ENCODE results near the gene EPB41. TPM values are rescaled to one million over a fixed set of nuclear protein-coding genes. Genes with fewer than 3 reads are reported as not detected.

EPB41 gene
- total RNA-seq, 1 experiment from 2014 or later, result 41.7 TPM

DNA sequence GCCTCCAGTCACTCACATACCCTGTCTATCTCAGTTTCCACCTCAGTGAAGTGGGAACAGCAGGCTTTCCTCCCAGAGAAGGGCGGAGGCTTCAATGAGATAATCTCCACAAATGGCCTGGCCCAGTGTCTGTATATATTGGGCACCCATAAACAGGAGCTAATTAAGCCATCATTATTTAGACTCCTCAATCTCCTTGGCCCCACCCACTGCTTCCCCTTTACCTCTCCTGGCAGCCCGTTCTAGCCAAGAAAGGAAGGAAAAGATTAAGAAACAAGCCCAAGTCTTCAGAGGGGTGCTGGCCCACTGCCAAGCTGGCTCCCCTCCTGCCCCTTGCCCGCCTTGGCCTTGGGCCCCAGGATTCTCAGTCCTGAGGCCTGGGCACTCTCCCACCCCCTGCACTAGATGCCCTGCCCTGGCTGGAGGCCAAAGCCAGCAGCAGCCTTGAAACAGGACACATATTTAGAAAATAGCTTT, 15.9 kb upstream of the EPB41 start:
- TF ChIP-seq SIN3A (IDR thresholded peaks at IDR 0.05; ENCODE audit: low read depth) (no peak), ZNF274 (IDR thresholded peaks at IDR 0.05; ENCODE audit: low read depth, low read length) (no peak), TCF7L2 (IDR thresholded peaks at IDR 0.05; ENCODE audit: borderline replicate concordance, extremely low read depth, insufficient read depth, insufficient read length) (no peak), YY1 (IDR thresholded peaks at IDR 0.05; ENCODE audit: extremely low read depth, insufficient replicate concordance, low read depth, low read length) (no peak), EGR1 (IDR thresholded peaks at IDR 0.05; ENCODE audit: low read depth) (no peak), JUND (IDR thresholded peaks at IDR 0.05) (no peak), POLR2AphosphoS5 (IDR thresholded peaks at IDR 0.05; ENCODE audit: low read depth, low read length) (no peak), CEBPB (IDR thresholded peaks at IDR 0.05; ENCODE audit: low read depth) (no peak), SRF (IDR thresholded peaks at IDR 0.05; ENCODE audit: low read depth) (no peak), SP1 (IDR thresholded peaks at IDR 0.05; ENCODE audit: low read depth) (no peak), POLR2A (IDR thresholded peaks at IDR 0.05; ENCODE audit: borderline replicate concordance, extremely low read depth, insufficient read depth, insufficient read length) (no peak), FOSL1 (IDR thresholded peaks at IDR 0.05; ENCODE audit: low read depth) (no peak), EZH2 (IDR thresholded peaks at IDR 0.05) (no peak), RAD21 (IDR thresholded peaks at IDR 0.05; ENCODE audit: low read depth) (no peak)
- TF ChIP-seq, protein P1, sequence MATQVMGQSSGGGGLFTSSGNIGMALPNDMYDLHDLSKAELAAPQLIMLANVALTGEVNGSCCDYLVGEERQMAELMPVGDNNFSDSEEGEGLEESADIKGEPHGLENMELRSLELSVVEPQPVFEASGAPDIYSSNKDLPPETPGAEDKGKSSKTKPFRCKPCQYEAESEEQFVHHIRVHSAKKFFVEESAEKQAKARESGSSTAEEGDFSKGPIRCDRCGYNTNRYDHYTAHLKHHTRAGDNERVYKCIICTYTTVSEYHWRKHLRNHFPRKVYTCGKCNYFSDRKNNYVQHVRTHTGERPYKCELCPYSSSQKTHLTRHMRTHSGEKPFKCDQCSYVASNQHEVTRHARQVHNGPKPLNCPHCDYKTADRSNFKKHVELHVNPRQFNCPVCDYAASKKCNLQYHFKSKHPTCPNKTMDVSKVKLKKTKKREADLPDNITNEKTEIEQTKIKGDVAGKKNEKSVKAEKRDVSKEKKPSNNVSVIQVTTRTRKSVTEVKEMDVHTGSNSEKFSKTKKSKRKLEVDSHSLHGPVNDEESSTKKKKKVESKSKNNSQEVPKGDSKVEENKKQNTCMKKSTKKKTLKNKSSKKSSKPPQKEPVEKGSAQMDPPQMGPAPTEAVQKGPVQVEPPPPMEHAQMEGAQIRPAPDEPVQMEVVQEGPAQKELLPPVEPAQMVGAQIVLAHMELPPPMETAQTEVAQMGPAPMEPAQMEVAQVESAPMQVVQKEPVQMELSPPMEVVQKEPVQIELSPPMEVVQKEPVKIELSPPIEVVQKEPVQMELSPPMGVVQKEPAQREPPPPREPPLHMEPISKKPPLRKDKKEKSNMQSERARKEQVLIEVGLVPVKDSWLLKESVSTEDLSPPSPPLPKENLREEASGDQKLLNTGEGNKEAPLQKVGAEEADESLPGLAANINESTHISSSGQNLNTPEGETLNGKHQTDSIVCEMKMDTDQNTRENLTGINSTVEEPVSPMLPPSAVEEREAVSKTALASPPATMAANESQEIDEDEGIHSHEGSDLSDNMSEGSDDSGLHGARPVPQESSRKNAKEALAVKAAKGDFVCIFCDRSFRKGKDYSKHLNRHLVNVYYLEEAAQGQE (IDR thresholded peaks at IDR 0.05; ENCODE audit: low read depth), result no peak
- TF ChIP-seq, protein P2, sequence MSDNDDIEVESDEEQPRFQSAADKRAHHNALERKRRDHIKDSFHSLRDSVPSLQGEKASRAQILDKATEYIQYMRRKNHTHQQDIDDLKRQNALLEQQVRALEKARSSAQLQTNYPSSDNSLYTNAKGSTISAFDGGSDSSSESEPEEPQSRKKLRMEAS (IDR thresholded peaks at IDR 0.05), result no peak
- TF ChIP-seq, protein P3, sequence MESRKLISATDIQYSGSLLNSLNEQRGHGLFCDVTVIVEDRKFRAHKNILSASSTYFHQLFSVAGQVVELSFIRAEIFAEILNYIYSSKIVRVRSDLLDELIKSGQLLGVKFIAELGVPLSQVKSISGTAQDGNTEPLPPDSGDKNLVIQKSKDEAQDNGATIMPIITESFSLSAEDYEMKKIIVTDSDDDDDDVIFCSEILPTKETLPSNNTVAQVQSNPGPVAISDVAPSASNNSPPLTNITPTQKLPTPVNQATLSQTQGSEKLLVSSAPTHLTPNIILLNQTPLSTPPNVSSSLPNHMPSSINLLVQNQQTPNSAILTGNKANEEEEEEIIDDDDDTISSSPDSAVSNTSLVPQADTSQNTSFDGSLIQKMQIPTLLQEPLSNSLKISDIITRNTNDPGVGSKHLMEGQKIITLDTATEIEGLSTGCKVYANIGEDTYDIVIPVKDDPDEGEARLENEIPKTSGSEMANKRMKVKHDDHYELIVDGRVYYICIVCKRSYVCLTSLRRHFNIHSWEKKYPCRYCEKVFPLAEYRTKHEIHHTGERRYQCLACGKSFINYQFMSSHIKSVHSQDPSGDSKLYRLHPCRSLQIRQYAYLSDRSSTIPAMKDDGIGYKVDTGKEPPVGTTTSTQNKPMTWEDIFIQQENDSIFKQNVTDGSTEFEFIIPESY (IDR thresholded peaks at IDR 0.05; ENCODE audit: extremely low read depth, insufficient replicate concordance, low read length), result no peak
- no peaks in the 10 kb centered on the region for H3K27me3 ChIP-seq (ENCODE audit: insufficient read depth, low read length)
- H3K27ac ChIP-seq (ENCODE audit: low read depth, low read length), result no peak overlapping the region
- ChIA-PET CTCF (interaction anchor here (1.4 kb wide), 1 partner anchor 13 kb away, joined by 4 read pairs; no protein-coding TSS in a partner anchor), RAD21 (ENCODE audit: low non-redundant PET in 1 of 2, low total read pairs in 2 of 2, uncharacterized antibody in 2 of 2, unreplicated experiment in 2 of 2) (no interaction called here), POLR2A (interaction anchor here (1.0 kb wide), 1 partner anchor 10 kb away, joined by 3 read pairs; no protein-coding TSS in a partner anchor)
- no TSS peak for BruUV-seq (replicated peaks)
- no peak overlapping the region for H3K4me2 ChIP-seq (ENCODE audit: low read length)
- H3K4me1 ChIP-seq (ENCODE audit: control insufficient read depth in 1 of 2, insufficient read depth in 2 of 2, low read length in 2 of 2), result peaks cover 2% of the 10 kb centered on the region in 2 experiments; a peak in 2 of 4 replicates
- ATAC-seq (no peak), DNase-seq (ENCODE audit: low read depth, low spot score) (no peak)
- no peak overlapping the region for H3K4me3 ChIP-seq (replicated peaks in 1 of 2; ENCODE audit: low read depth in 1 of 2, low read length in 2 of 2)
- no peaks in the 10 kb centered on the region for H4K20me1 ChIP-seq (ENCODE audit: insufficient read depth)
- no peaks in the 10 kb centered on the region for H3K36me3 ChIP-seq (ENCODE audit: control insufficient read depth in 1 of 2, insufficient read depth in 2 of 2, low read length in 2 of 2)
- H3K79me2 ChIP-seq (ENCODE audit: insufficient read depth, low read length), result peaks cover 4% of the 10 kb centered on the region; the same call in 1 of the 2 replicates
- intact Hi-C loops (cut with micrococcal nuclease), result no loop called here
- H3K9me3 ChIP-seq (ENCODE audit: control insufficient read depth in 1 of 2, insufficient read depth in 1 of 2, low read depth in 1 of 2, low read length in 2 of 2), result no peaks in the 10 kb centered on the region
- H3K9me2 ChIP-seq (ENCODE audit: insufficient read depth), result no peaks in the 10 kb centered on the region
- no peak overlapping the region for H3K9ac ChIP-seq (ENCODE audit: low read length)
- no peak overlapping the region for H2AFZ ChIP-seq (ENCODE audit: low read depth, low read length, poor library complexity, severe bottlenecking)
